NB4 (cell line): Measurements from ENCODE around the gene CDH9.

Experiments used
- DNase-seq: peaks from one replicate; pipeline ENCODE4 v3.0.0; 2010; ENCODE audit warnings: low read depth
- H3K4me3 ChIP-seq: one replicate; pipeline ENCODE4 v1.5.1; 2011; ENCODE audit warnings: mild to moderate bottlenecking, low read depth, low read length, moderate library complexity
- MYC ChIP-seq: IDR thresholded peaks from 2 replicates; pipeline ENCODE4 v1.6.1; 2011; ENCODE audit warnings: low read depth, low read length
- POLR2A ChIP-seq: IDR thresholded peaks from 2 replicates; pipeline ENCODE4 v1.6.1; 2011; ENCODE audit warnings: mild to moderate bottlenecking; ENCODE audit not compliant: insufficient read length; ENCODE audit errors: extremely low read depth
- TF ChIP-seq, protein P1 (sequence below): IDR thresholded peaks from one replicate; pipeline ENCODE4 v1.5.1; 2012; ENCODE audit warnings: low read depth, low read length
- TF ChIP-seq, protein P2 (sequence below): IDR thresholded peaks from 2 replicates; pipeline ENCODE4 v1.6.1; 2011; ENCODE audit warnings: low read depth, low read length

The CDH9 gene, protein sequence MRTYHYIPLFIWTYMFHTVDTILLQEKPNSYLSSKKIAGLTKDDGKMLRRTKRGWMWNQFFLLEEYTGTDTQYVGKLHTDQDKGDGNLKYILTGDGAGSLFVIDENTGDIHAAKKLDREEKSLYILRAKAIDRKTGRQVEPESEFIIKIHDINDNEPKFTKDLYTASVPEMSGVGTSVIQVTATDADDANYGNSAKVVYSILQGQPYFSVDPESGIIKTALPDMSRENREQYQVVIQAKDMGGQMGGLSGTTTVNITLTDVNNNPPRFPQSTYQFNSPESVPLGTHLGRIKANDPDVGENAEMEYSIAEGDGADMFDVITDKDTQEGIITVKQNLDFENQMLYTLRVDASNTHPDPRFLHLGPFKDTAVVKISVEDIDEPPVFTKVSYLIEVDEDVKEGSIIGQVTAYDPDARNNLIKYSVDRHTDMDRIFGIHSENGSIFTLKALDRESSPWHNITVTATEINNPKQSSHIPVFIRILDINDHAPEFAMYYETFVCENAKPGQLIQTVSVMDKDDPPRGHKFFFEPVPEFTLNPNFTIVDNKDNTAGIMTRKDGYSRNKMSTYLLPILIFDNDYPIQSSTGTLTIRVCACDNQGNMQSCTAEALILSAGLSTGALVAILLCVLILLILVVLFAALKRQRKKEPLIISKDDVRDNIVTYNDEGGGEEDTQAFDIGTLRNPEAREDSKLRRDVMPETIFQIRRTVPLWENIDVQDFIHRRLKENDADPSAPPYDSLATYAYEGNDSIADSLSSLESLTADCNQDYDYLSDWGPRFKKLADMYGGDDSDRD

DNA sequence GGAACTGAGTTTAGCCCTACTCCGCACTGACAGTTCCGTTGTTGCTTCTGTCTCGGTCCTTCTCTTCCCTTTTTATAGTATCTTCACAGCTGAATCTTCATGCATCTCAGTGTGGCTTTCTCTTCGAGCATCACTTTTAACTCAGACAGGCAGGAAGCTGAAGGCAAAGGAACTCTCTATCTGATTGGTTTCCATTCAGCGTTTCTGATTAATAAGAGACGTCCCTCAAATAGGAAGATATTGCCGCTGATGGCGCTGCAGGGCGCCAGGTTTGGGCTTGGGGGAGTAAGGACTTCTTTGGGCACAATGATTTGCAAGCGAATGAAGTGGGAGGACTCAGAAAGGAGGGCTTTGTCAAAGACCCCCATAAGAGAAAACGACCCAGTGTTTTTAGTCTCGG is at the start of gene CDH9:
Gene CDH9 (minus strand): TSS at position 111 of the 400 bp plus-strand sequence. CDS start 50,253 bp downstream, outside the sequence.
- DNase-seq = no peak
- H3K4me3 ChIP-seq = no peak within 1 kb of the TSS
- no peak for TF ChIP-seq POLR2A
- TF ChIP-seq MYC = no peak
- TF ChIP-seq, protein P1, sequence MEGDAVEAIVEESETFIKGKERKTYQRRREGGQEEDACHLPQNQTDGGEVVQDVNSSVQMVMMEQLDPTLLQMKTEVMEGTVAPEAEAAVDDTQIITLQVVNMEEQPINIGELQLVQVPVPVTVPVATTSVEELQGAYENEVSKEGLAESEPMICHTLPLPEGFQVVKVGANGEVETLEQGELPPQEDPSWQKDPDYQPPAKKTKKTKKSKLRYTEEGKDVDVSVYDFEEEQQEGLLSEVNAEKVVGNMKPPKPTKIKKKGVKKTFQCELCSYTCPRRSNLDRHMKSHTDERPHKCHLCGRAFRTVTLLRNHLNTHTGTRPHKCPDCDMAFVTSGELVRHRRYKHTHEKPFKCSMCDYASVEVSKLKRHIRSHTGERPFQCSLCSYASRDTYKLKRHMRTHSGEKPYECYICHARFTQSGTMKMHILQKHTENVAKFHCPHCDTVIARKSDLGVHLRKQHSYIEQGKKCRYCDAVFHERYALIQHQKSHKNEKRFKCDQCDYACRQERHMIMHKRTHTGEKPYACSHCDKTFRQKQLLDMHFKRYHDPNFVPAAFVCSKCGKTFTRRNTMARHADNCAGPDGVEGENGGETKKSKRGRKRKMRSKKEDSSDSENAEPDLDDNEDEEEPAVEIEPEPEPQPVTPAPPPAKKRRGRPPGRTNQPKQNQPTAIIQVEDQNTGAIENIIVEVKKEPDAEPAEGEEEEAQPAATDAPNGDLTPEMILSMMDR = no peak
- TF ChIP-seq, protein P2, sequence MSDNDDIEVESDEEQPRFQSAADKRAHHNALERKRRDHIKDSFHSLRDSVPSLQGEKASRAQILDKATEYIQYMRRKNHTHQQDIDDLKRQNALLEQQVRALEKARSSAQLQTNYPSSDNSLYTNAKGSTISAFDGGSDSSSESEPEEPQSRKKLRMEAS = no peak

DNA sequence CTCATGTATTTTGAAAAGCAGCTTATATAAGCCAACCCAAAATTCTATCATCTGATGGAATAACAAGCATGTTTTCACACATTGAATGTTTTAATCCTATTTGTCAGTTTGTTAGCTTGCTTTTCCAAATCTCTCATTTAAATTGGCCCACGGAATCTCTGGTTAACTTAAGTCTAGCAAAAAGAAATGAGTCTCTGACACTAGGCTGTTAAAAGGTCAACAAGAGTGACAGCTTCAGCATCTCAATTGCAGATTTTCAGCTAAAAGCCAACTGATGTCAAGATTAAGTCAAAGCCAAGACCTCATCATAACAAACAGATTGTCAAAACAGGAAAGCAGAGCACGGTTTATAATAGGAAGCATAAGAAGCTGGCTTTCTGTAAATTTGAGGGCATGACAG is 49.4 kb upstream of the CDH9 start:
- DNase-seq = no peak
- no peak overlapping the region for H3K4me3 ChIP-seq
- TF ChIP-seq, protein P2 = no peak
- TF ChIP-seq, protein P1 = no peak
- TF ChIP-seq POLR2A (no peak), MYC (no peak)

DNA sequence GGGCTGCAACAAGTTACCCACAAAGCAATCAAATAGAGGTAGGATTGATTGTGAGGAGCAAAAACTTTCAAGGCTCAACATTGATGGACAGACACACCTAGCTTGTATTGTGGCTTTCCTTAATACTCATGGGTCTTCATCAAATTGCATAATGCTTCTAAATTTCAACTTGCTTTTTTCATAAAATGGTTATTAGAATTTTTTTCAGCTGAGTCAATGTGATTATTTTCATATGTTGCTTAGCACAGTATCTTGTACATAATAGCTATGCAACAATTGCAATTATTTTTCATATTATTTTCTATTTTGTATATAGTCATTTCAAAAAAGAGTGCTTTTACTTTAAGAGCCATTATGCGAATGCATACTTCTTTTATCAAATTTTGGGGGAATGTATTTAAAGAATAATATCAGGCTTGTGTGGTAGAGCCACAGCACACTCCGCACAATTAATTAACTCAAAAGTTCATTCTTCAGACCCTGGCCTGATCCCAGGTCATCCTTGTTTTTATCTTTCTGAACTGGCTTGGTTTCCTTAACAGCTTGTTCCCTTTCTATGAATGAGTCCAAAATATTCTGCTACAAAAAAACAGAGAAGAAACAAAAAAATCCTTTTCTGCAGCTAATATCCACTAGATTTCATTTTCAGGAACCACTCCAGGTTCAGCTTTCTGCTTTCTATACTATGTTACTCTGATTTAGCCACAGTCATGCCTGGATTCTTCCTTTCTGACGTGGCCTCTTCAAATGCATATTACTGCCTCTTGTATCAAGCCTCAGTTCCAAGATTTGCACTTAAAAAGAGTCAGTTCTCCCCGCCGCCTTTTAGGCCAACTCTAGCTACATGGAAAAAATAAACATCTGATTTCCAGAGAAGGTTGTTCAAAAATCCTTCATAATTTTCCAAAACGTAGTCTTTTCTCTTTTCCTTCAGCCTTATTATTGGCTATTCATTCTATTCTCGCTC is 45.3 kb upstream of the CDH9 start:
- TF ChIP-seq, protein P1 = no peak
- TF ChIP-seq MYC (no peak), POLR2A (no peak)
- TF ChIP-seq, protein P2 = no peak
- no peak overlapping the region for H3K4me3 ChIP-seq
- no peak for DNase-seq

DNA sequence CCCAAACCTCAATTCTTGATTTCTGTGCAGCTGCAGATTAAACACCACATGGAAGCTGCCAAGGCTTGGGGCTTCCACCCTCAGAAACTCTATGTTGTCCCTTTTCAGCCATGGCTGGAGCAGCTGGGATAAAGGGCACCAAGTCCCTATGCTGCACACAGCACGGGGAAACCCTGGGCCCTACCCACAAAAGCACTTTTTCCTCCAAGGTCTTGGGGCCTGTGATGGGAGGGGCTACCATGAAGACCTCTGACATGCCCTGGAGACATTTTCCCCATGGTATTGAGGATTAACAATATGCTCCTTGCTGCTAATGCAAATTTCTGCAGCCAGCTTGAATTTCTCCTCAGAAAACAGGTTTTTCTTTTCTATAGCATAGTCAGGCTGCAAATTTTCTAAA is 41.8 kb upstream of the CDH9 start:
- DNase-seq = no peak
- TF ChIP-seq, protein P2 = no peak
- TF ChIP-seq MYC = no peak
- no peak overlapping the region for H3K4me3 ChIP-seq

DNA sequence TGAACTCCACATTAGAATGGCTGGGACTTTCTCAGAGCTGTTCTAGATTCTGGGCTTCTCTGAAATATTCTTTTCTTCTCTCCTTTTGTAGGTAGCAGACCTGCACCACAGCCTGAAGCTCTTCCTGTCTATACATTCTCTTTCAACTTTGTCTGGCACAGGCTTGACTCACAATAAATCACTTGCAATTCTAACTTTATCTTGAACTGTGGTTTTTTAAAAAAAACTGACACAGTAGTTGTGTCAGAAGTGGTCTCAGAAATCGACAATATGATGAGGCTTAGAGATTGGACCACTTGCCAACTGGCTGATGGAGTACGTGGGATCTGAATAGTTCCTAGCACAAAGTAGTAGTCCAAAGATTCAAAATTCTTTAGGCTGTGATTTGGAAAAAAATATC is 24.1 kb upstream of the CDH9 start:
- no peak for DNase-seq
- no peak overlapping the region for H3K4me3 ChIP-seq
- TF ChIP-seq, protein P2 = no peak
- TF ChIP-seq, protein P1 = no peak
- TF ChIP-seq MYC (no peak), POLR2A (no peak)
